ENCODE data around the gene NOC4L. TPM values are rescaled to one million over a fixed set of nuclear protein-coding genes. Genes with fewer than 3 reads are reported as not detected.
"Not testable (repeated sequence)": the region's sequence is repeated elsewhere in the genome, so short reads cannot be mapped to it uniquely, and the experiment has no call there.

NOC4L gene
- total and polyA plus RNA-seq, 2 of the 4 experiments (the other 2 are of a cell fraction) = 5.2 to 13.4 TPM

- no TSS peak for BruUV-seq (replicated peaks)
- no peak overlapping the region for H3K4me3 ChIP-seq (ENCODE audit: insufficient read depth, low read depth, low read length)
- H3K36me3 ChIP-seq (ENCODE audit: control insufficient read depth, insufficient read depth, low read length) = no peaks in the 10 kb centered on the region
- WGBS, 2 experiments (ENCODE audit: extremely low coverage in 2 of 2, insufficient read length in 1 of 2) = 83% methylated on average over 1 of the region's 8 CpGs; no CpG with 5 or more reads in 1 of the 2 experiments
- intact Hi-C loops (cut with micrococcal nuclease) = no loop called here
- H3K9ac ChIP-seq (ENCODE audit: low read depth, low read length) = no peak overlapping the region
- H3K27ac ChIP-seq (ENCODE audit: insufficient read depth, low read length) = no peak overlapping the region
- no peak overlapping the region for H2AK9ac ChIP-seq (replicated peaks; ENCODE audit: low read depth, low read length, poor library complexity)
- no peaks in the 10 kb centered on the region for H3K9me1 ChIP-seq (ENCODE audit: insufficient read depth, low read length)
- no peak overlapping the region for H2BK5ac ChIP-seq (ENCODE audit: low read depth, low read length, poor library complexity, severe bottlenecking)
- H2AK5ac ChIP-seq (ENCODE audit: low read depth, low read length) = no peak overlapping the region
- H3K79me1 ChIP-seq (ENCODE audit: low read depth in 1 of 2, low read length in 2 of 2) = no peaks in the 10 kb centered on the region
- H3K9me3 ChIP-seq (ENCODE audit: control insufficient read depth, insufficient read depth, low read length) = peaks cover 12% of the 10 kb centered on the region
- H2AFZ ChIP-seq (replicated peaks; ENCODE audit: low read length, poor library complexity) = no peak overlapping the region
- no peak overlapping the region for H3K23ac ChIP-seq (ENCODE audit: low read depth, low read length)
- peaks cover 5% of the 10 kb centered on the region; the same call in 1 of the 2 replicates for H3K4me1 ChIP-seq (ENCODE audit: control insufficient read depth, insufficient read depth, low read length)
- no peak overlapping the region for H3K18ac ChIP-seq (ENCODE audit: low read depth, low read length)
- H2BK20ac ChIP-seq (ENCODE audit: low read depth, low read length) = no peak overlapping the region
- in situ Hi-C loops (cut with MboI; ENCODE audit: low sequenced_read_pairs) = no loop called here
- no peak for TF ChIP-seq SMC3 (IDR thresholded peaks at IDR 0.05; ENCODE audit: low read depth, low read length)
- no peak for TF ChIP-seq NFE2L2 (IDR thresholded peaks at IDR 0.05; ENCODE audit: low read depth, low read length)
- no peak for TF ChIP-seq CEBPB (IDR thresholded peaks at IDR 0.05; ENCODE audit: low read depth, low read length)
- no peak for TF ChIP-seq MAFK (IDR thresholded peaks at IDR 0.05; ENCODE audit: low read depth, low read length)
- no peak for TF ChIP-seq RFX5 (IDR thresholded peaks at IDR 0.05; ENCODE audit: low read depth, low read length)
- TF ChIP-seq MAZ (IDR thresholded peaks at IDR 0.05; ENCODE audit: borderline replicate concordance, low read depth, low read length) = no peak
- TF ChIP-seq CHD1 (IDR thresholded peaks at IDR 0.05; ENCODE audit: low read depth, low read length) = no peak
- no peak for TF ChIP-seq FOS (IDR thresholded peaks at IDR 0.05; ENCODE audit: low read depth, low read length)
- no peak for TF ChIP-seq USF2 (IDR thresholded peaks at IDR 0.05; ENCODE audit: low read depth, low read length)
- no peak for TF ChIP-seq RAD21 (IDR thresholded peaks at IDR 0.05; ENCODE audit: low read length)
- no peak overlapping the region for H3K4ac ChIP-seq (ENCODE audit: low read depth, low read length)
- no peak overlapping the region for H2BK120ac ChIP-seq (ENCODE audit: low read depth, low read length)
- H3K4me2 ChIP-seq (ENCODE audit: low read depth, low read length) = no peak overlapping the region
- ChIA-PET POLR2A (ENCODE audit: unreplicated experiment) (no interaction called here), CTCF (no interaction called here)
- no peak for ATAC-seq (ENCODE audit: low read depth)
- H4K8ac ChIP-seq (ENCODE audit: low read depth in 2 of 2, low read length in 2 of 2) = no peak overlapping the region
- no peak overlapping the region for H2BK15ac ChIP-seq (ENCODE audit: low read depth, low read length)
- H3K14ac ChIP-seq (replicated peaks; ENCODE audit: low read depth, low read length) = no peak overlapping the region
- no peaks in the 10 kb centered on the region for H4K20me1 ChIP-seq (ENCODE audit: insufficient read depth, low read length)
- DNase-seq = no peak
- dilution Hi-C loops (cut with HindIII; ENCODE audit: low sequenced_read_pairs, unreplicated experiment) = no loop called here
- no peak overlapping the region for H3K56ac ChIP-seq (ENCODE audit: extremely low read depth, insufficient read depth, low read length)
- H4K91ac ChIP-seq (ENCODE audit: insufficient read depth, low read depth, low read length) = no peak overlapping the region
- H4K5ac ChIP-seq (ENCODE audit: low read depth, low read length) = no peak overlapping the region
- no peaks in the 10 kb centered on the region; the same call in 1 of the 2 replicates for H3K27me3 ChIP-seq (ENCODE audit: control insufficient read depth, insufficient read depth, low read length)
Measured at GRCh38 chr12:132194556-132194955, 50.3 kb downstream of the NOC4L start.

GRCh38 chr12:132195242-132195641 is 51.0 kb downstream of the NOC4L start:
- H3K4ac ChIP-seq (ENCODE audit: low read depth, low read length); in situ Hi-C loops (cut with MboI; ENCODE audit: low sequenced_read_pairs); H4K8ac ChIP-seq (ENCODE audit: low read depth in 2 of 2, low read length in 2 of 2); H2BK15ac ChIP-seq (ENCODE audit: low read depth, low read length); H3K79me1 ChIP-seq (ENCODE audit: low read depth in 1 of 2, low read length in 2 of 2); H4K91ac ChIP-seq (ENCODE audit: insufficient read depth, low read depth, low read length); H3K27me3 ChIP-seq (ENCODE audit: control insufficient read depth, insufficient read depth, low read length); H3K18ac ChIP-seq (ENCODE audit: low read depth, low read length); H3K36me3 ChIP-seq (ENCODE audit: control insufficient read depth, insufficient read depth, low read length); intact Hi-C loops (cut with micrococcal nuclease); H3K9me1 ChIP-seq (ENCODE audit: insufficient read depth, low read length); H3K4me3 ChIP-seq (ENCODE audit: insufficient read depth, low read depth, low read length); H3K4me2 ChIP-seq (ENCODE audit: low read depth, low read length); H3K14ac ChIP-seq (replicated peaks; ENCODE audit: low read depth, low read length); H3K23ac ChIP-seq (ENCODE audit: low read depth, low read length); H4K20me1 ChIP-seq (ENCODE audit: insufficient read depth, low read length); H2AFZ ChIP-seq (replicated peaks; ENCODE audit: low read length, poor library complexity); H2AK5ac ChIP-seq (ENCODE audit: low read depth, low read length); H3K27ac ChIP-seq (ENCODE audit: insufficient read depth, low read length); H4K5ac ChIP-seq (ENCODE audit: low read depth, low read length); H3K9ac ChIP-seq (ENCODE audit: low read depth, low read length); BruUV-seq (replicated peaks); H2AK9ac ChIP-seq (replicated peaks; ENCODE audit: low read depth, low read length, poor library complexity); POLR2A ChIA-PET (ENCODE audit: unreplicated experiment); H2BK120ac ChIP-seq (ENCODE audit: low read depth, low read length); H3K56ac ChIP-seq (ENCODE audit: extremely low read depth, insufficient read depth, low read length); DNase-seq; ATAC-seq (ENCODE audit: low read depth); H2BK5ac ChIP-seq (ENCODE audit: low read depth, low read length, poor library complexity, severe bottlenecking); dilution Hi-C loops (cut with HindIII; ENCODE audit: low sequenced_read_pairs, unreplicated experiment); H2BK20ac ChIP-seq (ENCODE audit: low read depth, low read length); H3K4me1 ChIP-seq (ENCODE audit: control insufficient read depth, insufficient read depth, low read length): not testable (repeated sequence)
- 53% methylated on average over 3 of the region's 12 CpGs; no CpG with 5 or more reads in 1 of the 2 experiments for WGBS, 2 experiments (ENCODE audit: extremely low coverage in 2 of 2, insufficient read length in 1 of 2)
- CTCF ChIA-PET = interaction anchor here (0.5 kb wide), 1 partner anchor 1339 kb away, joined by 7 read pairs; no protein-coding TSS in a partner anchor
- peaks cover 12% of the 10 kb centered on the region for H3K9me3 ChIP-seq (ENCODE audit: control insufficient read depth, insufficient read depth, low read length)
